Stimulated activated CD4-positive, alpha-beta T cell treated with anti-CD3 and anti-CD28 coated beads, Interleukin-4, amount 100 ng/mL, for 48 hours (primary cell): Measurements from ENCODE around the gene PRSS33.
A peak's percentile ranks its signal among the peaks of the same experiment; 100 is the strongest.

Experiments
- DNase-seq, 2 donors: peaks; one replicate each; pipeline ENCODE4 v3.0.0-alpha.2; 2020; ENCODE audit warnings: low read depth in 2 of 2

PRSS33 gene

GRCh38 chr16:2763173-2763572, 24.2 kb downstream of the PRSS33 start:
- DNase-seq: no peak

DNA sequence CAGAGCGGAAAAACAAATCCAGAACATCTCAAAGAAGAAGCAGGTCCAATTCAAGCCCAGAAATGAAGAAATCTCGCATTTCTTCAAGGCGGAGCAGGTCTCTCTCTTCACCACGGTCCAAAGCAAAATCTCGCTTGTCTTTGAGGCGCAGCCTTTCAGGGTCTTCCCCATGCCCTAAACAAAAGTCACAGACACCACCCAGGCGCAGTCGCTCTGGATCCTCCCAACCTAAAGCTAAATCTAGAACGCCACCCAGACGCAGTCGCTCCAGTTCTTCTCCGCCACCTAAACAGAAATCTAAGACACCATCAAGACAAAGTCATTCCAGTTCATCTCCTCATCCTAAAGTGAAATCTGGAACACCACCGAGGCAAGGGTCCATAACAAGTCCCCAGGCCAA, 24.6 kb downstream of the PRSS33 start:
- no peak for DNase-seq

- no peak for DNase-seq
Observed at GRCh38 chr16:2761886-2762583, 25.3 kb downstream of the PRSS33 start.

- no peak for DNase-seq
Observed at GRCh38 chr16:2761472-2761871, 25.9 kb downstream of the PRSS33 start.

- no peak for DNase-seq
Observed at GRCh38 chr16:2757344-2757743, 30.0 kb downstream of the PRSS33 start.

- DNase-seq: no peak
Observed at GRCh38 chr16:2756288-2757015, 30.9 kb downstream of the PRSS33 start.

DNA sequence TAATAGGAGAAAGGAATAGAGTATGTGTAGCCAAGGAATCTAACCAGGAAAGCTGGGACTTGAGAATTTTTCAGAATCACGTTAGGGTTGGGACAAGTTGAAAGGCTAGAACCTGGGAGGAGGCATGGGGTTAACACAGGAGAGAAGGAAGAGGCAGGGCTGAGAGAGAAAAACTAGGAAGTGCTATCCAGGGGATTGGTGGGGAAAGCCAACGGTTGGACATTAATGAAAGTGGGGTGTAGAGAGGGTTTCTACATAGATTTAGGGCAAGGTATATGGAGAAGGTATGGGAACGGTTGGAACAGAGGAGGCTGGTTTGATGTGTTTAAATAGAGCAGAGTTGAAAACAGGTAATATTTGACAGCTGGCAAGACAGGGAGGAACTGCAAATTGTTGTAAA, 32.2 kb downstream of the PRSS33 start:
- DNase-seq: no peak

GRCh38 chr16:2753733-2754020, 33.7 kb downstream of the PRSS33 start:
- no peak for DNase-seq

DNA sequence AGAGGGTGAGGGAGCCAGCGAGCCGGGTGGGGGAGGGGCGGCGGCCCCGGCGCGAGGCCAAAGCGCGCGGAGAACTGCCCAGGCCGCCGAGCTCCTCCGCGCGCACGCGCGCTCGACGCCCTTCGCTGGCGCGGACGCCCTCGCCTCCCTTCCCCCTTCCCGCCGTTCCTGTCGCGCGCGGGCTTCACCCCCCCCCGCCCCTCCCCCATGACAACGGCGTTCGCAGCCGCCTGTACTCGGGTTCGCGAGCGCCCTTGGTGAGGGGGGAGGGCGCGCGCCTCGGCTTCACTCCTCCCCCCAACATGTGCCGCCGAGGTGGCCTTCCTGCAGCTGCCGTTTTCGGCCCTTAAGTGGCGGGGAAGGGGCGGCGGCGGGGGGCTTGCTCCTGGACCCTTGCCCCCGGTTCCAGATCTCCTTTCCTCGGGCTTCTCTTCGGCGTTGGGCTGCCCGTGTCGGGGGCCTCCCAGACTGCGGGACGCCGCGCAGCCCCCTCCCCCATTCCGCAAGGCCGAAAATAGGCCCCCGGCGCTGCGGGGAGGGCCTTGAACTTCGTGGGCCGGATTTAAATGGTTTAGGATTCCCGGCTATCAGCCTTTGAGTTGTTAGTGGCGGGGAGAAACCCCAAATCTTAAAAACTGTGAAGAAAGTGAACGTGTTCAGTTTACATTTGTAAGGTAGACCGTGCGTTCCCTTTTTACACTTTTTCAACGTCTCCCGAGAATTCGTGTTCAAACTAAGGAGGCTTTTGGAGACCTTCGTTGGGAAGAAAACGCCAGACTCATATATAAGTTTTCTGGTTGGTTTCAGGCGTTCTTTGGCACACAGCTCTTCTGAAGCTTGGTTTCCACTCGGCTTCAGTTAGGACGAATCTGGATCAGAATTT, 34.3 kb downstream of the PRSS33 start:
- peak in 1 of 2 donors; percentile 72 for DNase-seq

GRCh38 chr16:2752035-2752849, 35.1 kb downstream of the PRSS33 start, which contains the start of gene SRRM2:
Gene SRRM2, plus strand, starts transcription at chr16:2752638. Its CDS starts 3,727 bp downstream, at chr16:2756365.
- DNase-seq: peak; percentile 88 to 92

DNA sequence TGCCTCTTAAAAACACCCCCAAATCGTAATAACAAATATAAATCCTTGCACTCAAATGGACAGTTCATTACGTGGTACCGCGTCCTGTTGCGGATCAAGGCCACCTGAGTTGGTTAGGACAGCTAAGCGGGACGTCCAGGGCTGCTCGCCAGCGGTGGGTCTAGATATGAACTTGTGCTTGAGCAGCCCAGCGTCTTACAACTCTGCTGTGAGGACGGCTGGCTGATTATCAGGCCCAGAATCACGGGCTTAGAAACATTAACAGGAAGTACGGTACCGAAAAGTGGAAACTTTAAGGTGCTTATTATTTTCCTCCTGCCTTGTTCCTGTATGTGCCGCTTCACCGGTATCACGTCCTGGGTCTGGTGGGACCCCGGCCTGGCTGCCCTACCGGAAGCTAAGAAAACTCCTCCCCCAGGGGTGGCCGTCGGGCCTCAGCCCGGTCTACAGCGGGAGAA, 35.8 kb downstream of the PRSS33 start:
- no peak for DNase-seq

DNA sequence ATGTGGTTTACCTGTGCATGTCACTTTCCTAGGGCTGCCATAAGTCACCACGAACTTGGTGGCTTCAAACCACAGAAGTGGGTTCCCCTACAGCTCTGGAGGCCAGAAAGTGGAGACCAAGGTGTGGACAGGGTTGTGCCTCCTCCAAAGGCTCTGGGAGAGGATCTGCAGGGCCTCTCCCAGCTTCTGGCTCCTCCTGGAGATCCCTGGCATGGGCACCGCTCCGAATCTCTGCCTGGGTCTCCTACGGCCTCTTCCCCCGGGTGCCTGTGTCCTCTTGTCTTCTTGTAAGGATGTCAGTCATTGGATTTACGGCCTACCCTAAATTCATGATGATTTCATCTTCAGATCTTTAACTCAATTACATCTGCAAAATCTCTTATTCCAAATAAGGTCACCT, 37.4 kb downstream of the PRSS33 start:
- DNase-seq: no peak

GRCh38 chr16:2749476-2749875, 37.9 kb downstream of the PRSS33 start:
- no peak for DNase-seq

GRCh38 chr16:2748757-2749455, 38.5 kb downstream of the PRSS33 start:
- DNase-seq: no peak

DNA sequence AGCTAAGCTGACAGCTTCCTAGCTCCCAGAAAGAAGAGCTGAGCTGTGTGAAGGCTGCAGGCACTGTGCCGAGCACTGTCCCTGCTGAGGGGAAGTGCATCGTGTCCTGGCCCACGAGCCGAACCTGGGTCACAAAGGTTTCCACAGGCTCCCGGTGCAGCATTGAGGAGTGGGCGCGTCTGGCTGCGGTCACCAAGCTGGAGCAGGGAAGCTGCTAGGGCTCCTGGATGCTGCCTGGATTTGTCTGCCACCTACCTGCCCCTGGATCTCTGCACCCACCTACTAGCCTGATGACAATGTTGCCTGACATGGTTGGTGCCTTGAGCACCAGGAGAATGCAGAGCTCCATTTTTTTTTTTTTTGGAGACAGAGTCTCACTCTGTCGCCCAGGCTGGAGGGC, 41.4 kb downstream of the PRSS33 start:
- no peak for DNase-seq

DNA sequence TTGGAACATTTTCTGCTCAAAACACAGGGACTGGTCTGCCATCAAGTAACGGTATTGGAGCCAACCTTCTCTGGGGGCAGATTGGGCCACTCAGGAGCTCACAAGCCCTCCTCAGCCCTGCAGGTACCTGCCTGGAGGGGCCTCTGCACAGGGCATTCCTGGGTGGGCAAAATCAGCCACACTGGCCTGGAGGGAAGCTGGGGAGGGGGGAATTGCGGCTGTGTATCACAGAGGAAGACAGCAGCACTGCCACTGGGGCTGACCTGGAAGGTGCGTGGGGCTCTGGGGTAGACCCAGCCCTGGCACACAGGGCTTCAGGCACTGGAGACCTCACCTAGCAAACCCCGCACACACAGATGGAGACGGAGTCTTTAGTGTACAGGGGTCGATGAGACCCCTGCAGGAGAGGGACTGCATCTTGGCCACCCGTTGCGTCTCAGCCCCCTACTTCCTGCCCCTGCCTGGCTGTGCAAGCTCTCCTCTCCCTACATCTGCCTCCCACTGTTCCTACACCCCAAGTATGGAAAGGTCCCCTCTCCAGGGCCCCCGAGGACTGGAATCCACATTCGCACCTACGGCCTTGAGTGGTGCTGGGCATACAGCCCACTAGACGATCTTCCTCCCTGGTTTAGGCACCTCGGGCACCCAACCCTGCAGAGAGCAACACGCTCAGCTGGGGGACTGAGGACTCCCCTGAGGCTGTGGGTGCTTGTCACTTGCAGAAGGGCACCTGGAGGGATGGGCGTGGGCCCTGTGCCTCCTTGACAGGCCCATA, 42.1 kb downstream of the PRSS33 start:
- no peak for DNase-seq

DNA sequence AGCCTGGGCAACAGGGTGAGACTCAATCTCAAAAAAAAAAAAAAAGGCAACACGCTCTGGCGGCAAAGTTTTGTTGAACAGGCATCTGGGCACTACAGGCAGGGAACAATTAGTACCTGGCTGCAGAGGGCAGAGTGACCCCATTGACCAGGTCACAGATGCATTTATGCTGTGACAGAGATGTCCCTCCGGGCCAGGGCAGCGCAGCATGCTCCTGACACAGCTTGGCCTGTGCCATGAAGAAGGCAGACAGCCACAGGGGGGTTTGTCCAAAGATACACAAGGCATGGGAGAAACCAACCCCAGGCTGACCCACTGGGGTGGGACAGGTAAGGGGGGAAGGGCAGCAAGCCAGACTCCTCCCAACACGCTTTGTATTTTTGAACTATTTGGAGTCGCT, 42.6 kb downstream of the PRSS33 start:
- no peak for DNase-seq

GRCh38 chr16:2743007-2743810, 44.2 kb downstream of the PRSS33 start:
- DNase-seq: no peak

DNA sequence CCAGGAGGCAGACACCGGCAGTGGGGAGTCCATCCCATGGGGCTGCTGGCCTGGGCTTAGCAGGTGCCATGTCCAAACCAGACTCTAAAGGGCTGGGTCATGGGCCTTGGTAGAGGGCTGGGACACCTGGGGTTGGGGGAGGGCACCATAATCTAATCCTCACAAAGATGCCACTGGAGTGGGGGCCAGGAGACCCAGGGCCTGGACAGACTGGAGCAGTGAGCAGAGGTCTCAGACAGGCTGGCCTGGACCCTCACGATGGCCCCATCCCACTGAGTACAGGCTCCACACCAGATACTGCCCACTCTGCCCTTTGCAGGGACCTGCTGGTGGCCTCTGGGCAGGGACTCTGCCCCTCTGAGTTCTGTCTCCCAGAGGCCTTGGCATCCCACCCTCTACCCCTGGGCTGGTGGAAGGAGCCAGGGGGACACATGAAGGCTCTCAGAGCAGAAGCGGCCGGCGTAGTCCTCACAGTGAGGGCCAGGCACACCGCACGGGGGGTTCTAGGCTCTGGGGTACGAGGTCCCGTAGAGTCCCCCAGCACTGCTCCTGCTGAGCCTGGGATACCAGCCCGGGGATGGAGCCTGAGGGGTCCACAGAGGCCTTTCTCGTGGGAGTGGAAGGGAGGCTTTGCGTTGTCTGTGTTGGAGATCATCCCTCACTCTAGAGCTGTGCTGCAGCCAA, 44.9 kb downstream of the PRSS33 start:
- no peak for DNase-seq
